HG03460 (cell line): ENCODE measurements around the gene SMIM26.

Experiments
- ATAC-seq: cut with Tn5 transposase; IDR thresholded peaks from one replicate; pipeline ENCODE4 v1.9.1; 2021; ENCODE audit not compliant: unreplicated experiment

Gene SMIM26

DNA sequence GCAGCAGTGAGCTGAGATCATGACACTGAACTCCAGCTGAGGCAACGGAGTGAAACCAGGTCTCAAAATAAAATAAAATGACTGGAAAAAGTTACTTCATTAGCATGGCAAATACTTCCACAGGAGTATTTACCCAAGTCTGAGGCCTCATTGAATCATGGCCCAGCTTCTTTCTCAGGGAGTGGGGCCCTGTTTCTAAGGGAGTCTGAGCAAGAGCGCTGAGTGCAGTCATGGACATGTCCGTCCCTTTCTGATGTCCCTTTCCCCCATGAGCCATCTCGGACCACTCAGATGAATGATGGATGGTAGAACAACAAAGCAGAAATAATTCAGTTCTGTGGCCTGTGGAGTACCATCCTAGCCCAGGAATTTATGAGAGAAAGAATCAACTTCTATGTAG, 12.8 kb downstream of the SMIM26 start:
- no peak for ATAC-seq

DNA sequence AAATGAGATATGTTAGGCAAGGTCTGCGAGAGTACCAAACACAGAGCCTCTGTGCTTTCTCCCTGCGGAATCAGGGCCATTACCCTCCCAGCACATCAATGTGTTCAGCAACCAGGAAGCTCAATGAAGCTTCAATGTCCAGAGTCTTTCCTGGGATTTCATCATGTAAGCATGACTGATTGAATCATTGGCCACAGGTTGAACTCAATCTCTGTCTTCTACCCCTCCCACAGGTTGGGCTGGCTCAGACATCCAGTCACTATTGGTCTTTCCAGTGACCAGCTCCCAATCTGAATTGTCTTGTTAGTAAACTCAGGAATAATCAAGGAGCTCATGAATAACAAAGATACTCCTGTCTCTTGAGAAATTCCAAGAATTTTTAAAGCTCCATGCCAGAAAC, 17.9 kb downstream of the SMIM26 start:
- no peak for ATAC-seq

DNA sequence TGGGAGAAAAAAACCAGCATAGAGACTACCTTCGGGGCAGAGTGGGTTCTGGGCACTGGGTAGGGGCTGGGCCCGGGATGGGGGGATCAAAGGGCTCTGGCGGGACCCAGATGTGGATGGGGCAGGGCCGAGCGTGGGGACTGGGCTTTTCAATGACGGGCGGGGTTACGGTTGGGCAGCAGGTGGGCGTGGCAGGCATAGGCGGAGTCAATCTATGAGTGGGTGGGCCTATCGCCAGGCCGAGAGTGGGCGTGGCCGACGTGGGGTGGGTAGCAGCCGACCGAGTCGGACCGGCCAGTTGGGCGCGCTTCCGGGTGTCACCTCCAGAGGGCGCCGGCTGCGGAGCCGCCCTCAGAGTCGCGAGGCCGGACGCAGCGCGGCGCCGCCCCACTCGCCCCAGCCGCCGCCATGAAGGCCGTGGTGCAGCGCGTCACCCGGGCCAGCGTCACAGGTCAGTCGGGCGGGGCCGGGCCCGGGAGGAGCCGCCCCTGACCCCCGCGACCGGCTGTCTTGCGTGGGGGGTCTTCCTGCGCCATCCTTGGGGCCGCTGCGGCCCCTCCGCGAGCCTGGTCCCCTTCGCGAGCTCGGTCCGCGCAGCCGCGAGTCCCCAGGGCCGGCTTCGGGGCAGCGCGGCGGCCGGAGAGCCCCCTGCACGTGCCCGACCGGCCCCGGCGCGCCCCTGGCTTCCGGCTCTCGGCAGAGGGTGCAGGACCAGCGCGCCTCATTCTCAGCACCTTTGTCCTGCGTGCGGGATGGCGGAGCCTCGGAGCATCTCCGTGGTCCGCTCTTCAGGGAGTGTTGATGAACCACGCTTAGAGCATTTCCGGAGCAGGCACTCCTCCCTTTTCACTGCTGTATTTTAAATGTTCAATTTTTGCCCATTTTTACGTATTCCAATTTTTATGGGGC, 20.7 kb downstream of the SMIM26 start, which contains the start of gene DTD1:
Gene DTD1 (plus strand): TSS at position 390 of the 909 bp plus-strand sequence. CDS start 19 bp downstream, at position 409.
- ATAC-seq = peak; percentile 93

DNA sequence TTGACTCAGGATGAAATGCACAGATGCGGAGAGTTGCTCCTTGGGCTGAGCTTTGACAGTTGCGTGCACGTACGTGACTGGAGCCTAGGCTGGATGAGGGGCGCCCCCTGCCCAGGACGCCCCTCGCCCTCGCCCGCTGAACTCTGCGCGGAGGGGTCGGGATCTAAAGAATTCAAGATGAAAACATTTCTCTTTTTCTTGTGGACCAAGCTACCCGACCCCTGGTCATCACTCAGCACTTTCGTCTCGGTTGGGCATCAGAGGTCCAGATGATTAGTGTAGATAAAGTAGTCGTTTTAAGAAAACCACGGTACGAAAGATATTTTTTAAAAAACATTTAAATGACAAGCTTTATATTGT, 21.3 kb downstream of the SMIM26 start:
- ATAC-seq = no peak

DNA sequence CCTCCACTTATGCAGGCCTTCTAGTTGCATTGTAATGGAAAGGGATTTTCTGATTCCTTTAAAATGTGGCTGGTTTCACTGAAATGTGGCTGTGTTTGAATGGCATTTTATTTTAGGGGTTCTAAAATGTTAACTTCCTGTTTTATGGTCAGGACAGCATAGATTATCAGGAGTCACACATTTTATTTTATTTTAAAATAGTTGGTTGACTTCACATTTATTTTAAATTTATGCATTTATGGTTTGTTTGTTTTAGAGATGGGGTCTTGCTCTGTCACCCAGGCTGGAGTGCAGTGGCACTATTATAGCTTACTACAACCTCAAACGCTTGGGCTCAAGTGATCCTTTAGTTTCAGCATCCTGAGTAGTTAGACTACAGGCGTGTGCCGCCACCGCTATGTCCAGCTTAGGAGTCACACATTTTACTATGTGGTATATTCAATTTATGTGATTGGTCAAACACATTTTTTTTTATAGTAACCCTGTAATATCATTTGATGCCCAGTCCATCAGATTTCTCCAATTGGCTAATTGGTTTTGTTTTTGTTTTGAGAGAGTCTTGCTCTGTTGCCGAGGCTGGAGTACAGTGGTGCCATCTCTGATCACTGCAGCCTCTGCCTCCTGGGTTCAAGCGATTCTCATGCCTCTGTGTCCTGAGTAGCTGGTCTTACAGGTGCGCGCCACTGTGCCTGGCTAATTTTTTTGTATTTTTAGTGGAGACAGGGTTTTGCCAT, 22.9 kb downstream of the SMIM26 start:
- no peak for ATAC-seq

DNA sequence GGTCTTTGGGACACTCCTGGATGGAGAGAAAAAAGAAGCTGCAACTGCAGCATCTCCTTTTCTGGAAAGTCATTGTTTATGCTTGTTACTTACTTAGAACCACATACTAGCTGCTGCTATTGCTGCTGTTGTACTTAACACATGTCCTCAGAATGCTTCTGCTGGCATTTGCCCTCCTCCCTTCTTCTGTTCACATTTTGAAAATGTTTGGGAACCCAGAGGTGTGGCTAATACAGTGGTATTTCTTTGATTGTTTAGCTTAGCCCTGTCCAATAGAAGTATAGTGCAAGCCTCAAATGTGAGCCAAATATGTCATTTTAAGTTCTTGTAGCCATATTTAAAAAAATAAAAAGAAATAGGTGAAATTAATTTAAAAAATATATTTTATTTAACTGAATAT, 29.0 kb downstream of the SMIM26 start:
- ATAC-seq = no peak

DNA sequence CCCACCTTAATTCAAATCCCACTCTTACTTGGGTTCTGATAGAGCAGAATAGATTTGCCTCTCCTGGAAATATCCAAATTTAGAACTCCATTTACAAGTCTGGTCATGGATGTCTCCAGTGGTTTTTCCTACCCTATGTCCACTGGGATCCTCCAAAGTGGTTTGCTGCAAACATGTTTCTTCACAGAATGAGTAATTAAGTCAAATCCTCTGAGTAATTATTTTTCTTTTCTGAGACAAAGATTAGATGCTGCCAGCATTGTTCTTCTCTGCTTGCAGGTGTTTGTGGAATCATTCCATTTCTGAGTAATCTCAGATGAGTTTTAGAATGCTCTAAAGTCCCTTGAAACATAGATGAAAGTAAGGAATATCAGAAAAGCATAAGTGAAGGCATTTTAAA, 42.5 kb downstream of the SMIM26 start:
- ATAC-seq = no peak

DNA sequence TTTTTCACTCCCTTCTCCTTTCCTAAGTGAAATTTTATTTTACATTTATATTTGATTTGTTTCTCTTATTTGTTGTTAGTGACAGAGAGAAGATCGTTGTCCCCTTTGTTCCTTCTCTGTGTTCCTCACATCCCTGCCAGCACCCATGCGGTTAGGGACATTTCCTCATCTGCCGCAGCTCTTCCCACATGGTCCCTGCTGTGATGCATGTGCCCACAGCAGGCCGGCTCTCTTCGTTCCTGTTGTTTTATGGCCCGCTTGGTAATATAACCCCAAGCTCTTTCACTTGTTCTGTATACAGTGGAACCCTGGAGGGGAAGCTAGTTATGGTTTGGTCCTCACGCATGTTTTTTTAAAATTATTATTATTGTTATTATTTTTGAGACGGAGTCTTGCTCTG, 44.3 kb downstream of the SMIM26 start:
- no peak for ATAC-seq

DNA sequence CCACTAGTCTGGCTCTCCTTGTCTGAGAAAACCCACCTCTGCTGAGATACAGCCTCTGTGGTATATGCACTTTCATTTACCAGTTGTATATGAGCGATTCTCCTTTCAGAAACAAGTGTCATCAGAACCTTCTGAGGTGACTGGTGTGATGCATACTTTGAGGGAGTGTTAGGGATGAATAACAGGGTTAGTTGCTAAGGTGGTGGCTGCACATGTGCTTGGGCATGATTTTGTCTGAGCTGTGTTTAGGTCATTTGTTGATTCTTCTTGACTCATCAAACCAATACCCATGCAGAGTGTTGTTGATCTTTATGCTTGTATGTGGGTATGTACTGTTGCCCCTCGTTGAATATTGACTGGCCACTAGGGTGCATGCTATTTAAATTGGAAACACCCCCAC, 46.3 kb downstream of the SMIM26 start:
- no peak for ATAC-seq

DNA sequence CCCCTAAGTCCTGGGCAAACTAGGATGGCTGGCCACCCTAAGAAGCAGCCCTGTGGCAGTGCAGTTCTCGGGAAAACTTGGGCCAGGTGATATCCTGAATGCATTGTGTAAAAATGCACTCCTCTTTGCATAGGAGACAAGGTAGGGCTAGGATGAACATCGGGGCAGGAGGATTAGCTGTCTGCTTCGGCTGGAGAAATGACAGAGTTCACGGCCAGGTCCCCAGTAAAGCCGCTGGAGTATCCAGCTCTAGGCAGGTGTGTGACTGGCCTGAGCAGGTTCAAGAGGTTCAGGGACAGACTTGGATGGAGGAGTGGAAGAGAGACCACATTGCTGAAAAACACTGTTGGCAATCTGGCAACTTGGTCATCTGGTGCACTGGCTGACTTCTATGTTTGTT, 47.0 kb downstream of the SMIM26 start:
- ATAC-seq = no peak

DNA sequence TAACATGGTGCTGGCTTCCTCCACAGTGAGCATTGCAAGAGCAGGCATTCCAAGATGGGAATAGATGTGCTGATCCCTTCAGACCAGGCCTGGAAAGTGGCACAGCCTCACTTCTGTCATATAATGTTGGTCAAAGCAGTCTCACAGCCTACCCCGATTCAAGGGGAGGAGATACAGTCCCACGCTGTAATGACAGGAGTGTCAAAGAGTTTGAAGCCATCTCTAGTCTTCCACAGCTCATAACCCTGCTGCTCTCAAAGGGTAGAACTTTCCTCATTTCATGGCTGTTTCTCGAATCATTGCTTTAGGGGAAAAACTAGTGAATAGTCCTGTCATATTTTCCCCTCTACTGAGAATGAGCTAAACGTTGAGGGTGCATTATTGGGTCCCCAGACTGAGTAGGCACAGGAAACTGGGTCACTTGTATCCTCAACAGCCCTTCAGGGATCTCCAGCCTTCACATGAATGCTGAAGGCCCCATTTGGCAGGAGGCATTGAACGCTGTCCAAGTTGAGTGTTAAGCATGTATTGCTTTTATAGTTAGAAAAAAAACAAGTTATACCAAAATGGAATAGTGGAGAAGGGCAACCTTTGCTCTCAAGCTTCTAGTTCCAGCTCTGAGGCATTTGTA, 47.9 kb downstream of the SMIM26 start:
- ATAC-seq = no peak
